Suprapubic skin (tissue), 4 donors: Measurements from ENCODE around the gene OR2L5. TPM values are rescaled to one million over a fixed set of nuclear protein-coding genes. Genes with fewer than 3 reads are reported as not detected.

ENCODE experiments used
- DNase-seq, 2 donors: peaks; one replicate each; pipeline ENCODE4 v3.0.0-alpha.2; 2019; ENCODE audit warnings: low spot score in 2 of 2
- H3K27ac ChIP-seq: fragments of 200-600 bp; sonication (generic); one replicate; pipeline ENCODE4 v1.5.1; 2019
- H3K27me3 ChIP-seq: fragments of 200-600 bp; sonication (generic); one replicate; pipeline ENCODE4 v1.5.1; 2019
- H3K36me3 ChIP-seq: fragments of 200-600 bp; sonication (generic); one replicate; pipeline ENCODE4 v1.5.1; 2019
- H3K4me1 ChIP-seq: fragments of 200-600 bp; sonication (generic); one replicate; pipeline ENCODE4 v1.5.1; 2019
- H3K4me3 ChIP-seq: fragments of 200-600 bp; sonication (generic); one replicate; pipeline ENCODE4 v1.5.1; 2019; ENCODE audit warnings: mild to moderate bottlenecking
- H3K9me3 ChIP-seq: fragments of 200-600 bp; sonication (generic); one replicate; pipeline ENCODE4 v1.5.1; 2019
- EP300 ChIP-seq: sonication (generic); formaldehyde crosslinking; IDR thresholded peaks from one replicate; pipeline ENCODE4 v1.6.1; 2017; ENCODE audit warnings: antibody characterized with exemption
- POLR2A ChIP-seq, 2 donors: fragments of 450-650 bp; IDR thresholded peaks; one replicate each; pipeline ENCODE4 v1.6.1; 2017; ENCODE audit warnings: antibody characterized with exemption in 2 of 2, mild to moderate bottlenecking in 2 of 2, moderate library complexity in 2 of 2
- POLR2AphosphoS5 ChIP-seq, 3 donors: sonication (generic); formaldehyde crosslinking; IDR thresholded peaks; one replicate each; pipeline ENCODE4 v1.6.1; 2017; ENCODE audit warnings: antibody characterized with exemption in 3 of 3
- WGBS: methylation state at CpG from one replicate; pipeline ENCODE4 v1.1.5; 2018; 5-methylcytosine and 5-hydroxymethylcytosine counted together
- total RNA-seq, 4 donors: library from RNA; depleted of rRNA; stranded (reverse); fragments of >200 nt; gene quantifications; one replicate each; pipeline ENCODE4 v1.1.0, GENCODE V29; 2016
- TF ChIP-seq, protein P1 (sequence below), 2 donors: fragments of 200-600 bp in 1 of 2; fragments of 450-650 bp in 1 of 2; sonication (generic) in 1 of 2; IDR thresholded peaks; one replicate each; pipeline ENCODE4 v1.5.1; 2016 to 2019; ENCODE audit warnings: antibody characterized with exemption in 2 of 2, mild to moderate bottlenecking in 1 of 2, moderate library complexity in 1 of 2

The OR2L5 gene
- total RNA-seq, 4 donors from 2014 or later: not detected

DNA sequence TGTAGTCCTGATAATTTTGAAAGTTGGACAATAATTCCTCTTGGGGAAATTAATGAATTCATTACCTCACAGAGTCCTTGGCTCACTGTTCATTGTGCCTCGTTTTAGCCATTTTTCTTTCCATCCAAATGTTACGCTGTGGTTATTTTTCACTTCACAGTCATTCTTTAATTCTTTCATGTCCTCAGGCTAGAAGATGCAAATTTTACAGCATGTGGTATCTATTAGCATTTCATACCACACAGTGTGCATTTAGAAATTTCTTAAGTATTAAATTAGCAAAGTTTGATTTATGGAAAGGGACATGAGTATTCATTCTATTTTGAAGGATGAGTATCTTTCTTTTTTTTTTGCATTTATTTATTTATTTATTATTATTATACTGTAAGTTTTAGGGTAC lies 51.6 kb downstream of the OR2L5 start:
- Histone ChIP-seq H3K4me3 (no peak overlapping the region), H3K27ac (no peak overlapping the region), H3K9me3 (peaks cover 3% of the 10 kb centered on the region), H3K36me3 (no peaks in the 10 kb centered on the region), H3K27me3 (no peaks in the 10 kb centered on the region), H3K4me1 (no peaks in the 10 kb centered on the region)
- TF ChIP-seq POLR2A (IDR thresholded peaks at IDR 0.05) (no peak), POLR2AphosphoS5 (IDR thresholded peaks at IDR 0.05) (no peak), EP300 (no peak)
- TF ChIP-seq, protein P1, sequence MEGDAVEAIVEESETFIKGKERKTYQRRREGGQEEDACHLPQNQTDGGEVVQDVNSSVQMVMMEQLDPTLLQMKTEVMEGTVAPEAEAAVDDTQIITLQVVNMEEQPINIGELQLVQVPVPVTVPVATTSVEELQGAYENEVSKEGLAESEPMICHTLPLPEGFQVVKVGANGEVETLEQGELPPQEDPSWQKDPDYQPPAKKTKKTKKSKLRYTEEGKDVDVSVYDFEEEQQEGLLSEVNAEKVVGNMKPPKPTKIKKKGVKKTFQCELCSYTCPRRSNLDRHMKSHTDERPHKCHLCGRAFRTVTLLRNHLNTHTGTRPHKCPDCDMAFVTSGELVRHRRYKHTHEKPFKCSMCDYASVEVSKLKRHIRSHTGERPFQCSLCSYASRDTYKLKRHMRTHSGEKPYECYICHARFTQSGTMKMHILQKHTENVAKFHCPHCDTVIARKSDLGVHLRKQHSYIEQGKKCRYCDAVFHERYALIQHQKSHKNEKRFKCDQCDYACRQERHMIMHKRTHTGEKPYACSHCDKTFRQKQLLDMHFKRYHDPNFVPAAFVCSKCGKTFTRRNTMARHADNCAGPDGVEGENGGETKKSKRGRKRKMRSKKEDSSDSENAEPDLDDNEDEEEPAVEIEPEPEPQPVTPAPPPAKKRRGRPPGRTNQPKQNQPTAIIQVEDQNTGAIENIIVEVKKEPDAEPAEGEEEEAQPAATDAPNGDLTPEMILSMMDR (IDR thresholded peaks at IDR 0.05): no peak
- DNase-seq: no peak
- WGBS: 71% methylated on average over 2 of the region's 2 CpGs

DNA sequence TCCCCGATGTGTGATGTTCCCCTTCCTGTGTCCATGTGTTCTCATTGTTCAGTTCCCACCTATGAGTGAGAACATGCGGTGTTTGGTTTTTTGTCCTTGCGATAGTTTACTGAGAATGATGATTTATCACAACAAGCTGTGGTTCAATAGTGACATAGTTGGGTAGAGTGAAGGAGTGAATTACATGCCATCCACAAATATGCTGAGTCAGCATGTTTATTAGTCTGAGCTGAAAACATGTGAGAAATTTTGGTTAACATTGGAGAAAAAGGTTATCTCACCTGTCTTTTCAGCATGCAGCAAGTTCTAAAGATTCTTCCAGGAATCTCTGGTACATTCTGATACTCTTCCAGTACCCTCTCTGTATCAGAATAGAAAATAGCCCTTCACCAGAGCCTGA lies 52.1 kb downstream of the OR2L5 start:
- Histone ChIP-seq H3K27ac (no peak overlapping the region), H3K9me3 (peaks cover 3% of the 10 kb centered on the region), H3K27me3 (no peaks in the 10 kb centered on the region), H3K36me3 (no peaks in the 10 kb centered on the region), H3K4me1 (no peaks in the 10 kb centered on the region), H3K4me3 (no peak overlapping the region)
- 96% methylated on average over 3 of the region's 3 CpGs for WGBS
- TF ChIP-seq POLR2AphosphoS5 (IDR thresholded peaks at IDR 0.05): no peak
- no peak for TF ChIP-seq EP300
- TF ChIP-seq POLR2A (IDR thresholded peaks at IDR 0.05): no peak
- TF ChIP-seq, protein P1 (IDR thresholded peaks at IDR 0.05): no peak
- no peak for DNase-seq

Other genes starting within 250 kb of the OR2L5 start
- gene OR14A16, start 189.5 kb upstream of the OR2L5 start, total RNA-seq: not detected
- gene OR11L1, start 171.8 kb upstream of the OR2L5 start, total RNA-seq: not detected
- 1 to 10 TPM in 1 of 4 donors, under 1 TPM in 3; 0.59 to 7.9 (median 0.87) TPM for gene TRIM58, start 156.5 kb upstream of the OR2L5 start, total RNA-seq
- 1 to 10 TPM in 2 of 4 donors, under 1 TPM in 1, not detected in 1; 0.81 to 3.1 (median 1.2) TPM for gene OR2W3, start 118.1 kb upstream of the OR2L5 start, total RNA-seq
- not detected for gene OR2T8, start 93.4 kb upstream of the OR2L5 start, total RNA-seq
- gene OR2AJ1, start 88.8 kb upstream of the OR2L5 start, total RNA-seq: not detected
- under 1 TPM in 1 of 4 donors, not detected in 3; 0.97 TPM for gene OR2L8, start 64.8 kb upstream of the OR2L5 start, total RNA-seq
- not detected for gene OR2AK2, start 48.4 kb upstream of the OR2L5 start, total RNA-seq
- gene OR2L2, start 16.4 kb downstream of the OR2L5 start, total RNA-seq: not detected
- not detected for gene OR2L3, start 33.2 kb downstream of the OR2L5 start, total RNA-seq
- not detected for gene OR2L13, start 81.5 kb downstream of the OR2L5 start, total RNA-seq
- not detected for gene OR2M5, start 131.5 kb downstream of the OR2L5 start, total RNA-seq
- not detected for gene OR2M2, start 161.2 kb downstream of the OR2L5 start, total RNA-seq
- gene OR2M3, start 183.6 kb downstream of the OR2L5 start, total RNA-seq: not detected
- not detected for gene OR2M4, start 217.8 kb downstream of the OR2L5 start, total RNA-seq